ENCODE data around the gene POLD2. TPM values are rescaled to one million over a fixed set of nuclear protein-coding genes. Genes with fewer than 3 reads are reported as not detected.

The POLD2 gene
- 75.7 and 83.1 TPM in 2 replicates for total RNA-seq

GRCh38 chr7:44123190-44124003 is at the start of gene POLD2:
Gene POLD2 (minus strand): TSS chr7:44123548. CDS start chr7:44122053, 1,495 bp downstream.

GRCh38 chr7:44141221-44141850 is 18.0 kb upstream of the POLD2 start, which contains the start of gene MYL7:
Gene MYL7 (minus strand): TSS chr7:44141332. CDS start chr7:44141305, 27 bp downstream.

GRCh38 chr7:44103923-44104859 is 19.2 kb downstream of the POLD2 start, which contains the start of gene AEBP1:
Gene AEBP1 (plus strand): TSS chr7:44104345. CDS start chr7:44104666, 321 bp downstream.

GRCh38 chr7:44065431-44066110 is 57.8 kb downstream of the POLD2 start, which contains the start of gene PGAM2:
Gene PGAM2 (minus strand): TSS chr7:44065567. CDS start chr7:44065529, 38 bp downstream.

Other genes with a start within 250 kb of the POLD2 start
- 20.5 and 35.4 TPM in 2 replicates for gene URGCP, start 217.0 kb downstream of the POLD2 start, total RNA-seq
- 6.8 and 7.4 TPM in 2 replicates for gene UBE2D4, start 197.1 kb downstream of the POLD2 start, total RNA-seq
- not detected in 2 replicates for gene SPDYE1, start 125.7 kb downstream of the POLD2 start, total RNA-seq
- gene DBNL, start 78.8 kb downstream of the POLD2 start, total RNA-seq, result 158 and 167 TPM in 2 replicates
- not detected in 2 replicates for gene PGAM2, start 58.0 kb downstream of the POLD2 start, total RNA-seq
- 6.8 and 8.2 TPM in 2 replicates for gene POLM, start 41.0 kb downstream of the POLD2 start, total RNA-seq
- gene AEBP1, start 19.2 kb downstream of the POLD2 start, total RNA-seq, result 4.7 and 5.8 TPM in 2 replicates
- gene MYL7, start 17.8 kb upstream of the POLD2 start, total RNA-seq, result not detected in 2 replicates
- gene GCK, start 65.9 kb upstream of the POLD2 start, total RNA-seq, result 0.15 and 1.3 TPM in 2 replicates
- 91.6 and 114 TPM in 2 replicates for gene YKT6, start 77.4 kb upstream of the POLD2 start, total RNA-seq
- 0.15 and 1.6 TPM in 2 replicates for gene CAMK2B, start 202.0 kb upstream of the POLD2 start, total RNA-seq